ENCODE results near the gene KLHL2.
"Not testable (repeated sequence)": the region's sequence is repeated elsewhere in the genome, so short reads cannot be mapped to it uniquely, and the experiment has no call there.

- TF ChIP-seq CTCF, EP300 (IDR thresholded peaks at IDR 0.05): not testable (repeated sequence)
Measured at GRCh38 chr4:165184998-165185397, 22.4 kb upstream of the KLHL2 start.

Measured in tibial nerve (tissue), 4 donors.